Gastroesophageal sphincter (tissue), 4 donors: Measurements from ENCODE around the gene FHOD3. TPM values are rescaled to one million over a fixed set of nuclear protein-coding genes. Genes with fewer than 3 reads are reported as not detected.

ENCODE experiments used
- ATAC-seq: fragments of 150-250 bp; one replicate; pipeline ENCODE4 v1.9.1; 2016; ENCODE audit warnings: mild to moderate bottlenecking, moderate library complexity
- H3K27ac ChIP-seq, 4 donors: fragments of 200-600 bp; sonication (generic) in 3 of 4; 1 replicate in 3 of 4; 2 replicates in 1 of 4; pipeline ENCODE4 v1.5.1; 2016 to 2019
- H3K27me3 ChIP-seq: fragments of 200-600 bp; sonication (generic); one replicate; pipeline ENCODE4 v1.5.1; 2019
- H3K36me3 ChIP-seq, 2 donors: fragments of 200-600 bp; sonication (generic); one replicate each; pipeline ENCODE4 v1.5.1; 2019; ENCODE audit warnings: control low read depth in 1 of 2
- H3K4me1 ChIP-seq, 3 donors: fragments of 200-600 bp; sonication (generic); 1 replicate in 2 of 3; 2 replicates in 1 of 3; pipeline ENCODE4 v1.5.1; 2016 to 2019; ENCODE audit warnings: control low read depth in 2 of 3
- H3K4me3 ChIP-seq, 2 donors: fragments of 200-600 bp; sonication (generic); one replicate each; pipeline ENCODE4 v1.5.1; 2019; ENCODE audit warnings: mild to moderate bottlenecking in 1 of 2, moderate library complexity in 1 of 2
- H3K9me3 ChIP-seq, 3 donors: fragments of 200-600 bp; sonication (generic); one replicate each; pipeline ENCODE4 v1.5.1; 2017 to 2019; ENCODE audit warnings: control low read depth in 2 of 3
- EP300 ChIP-seq: sonication (generic); formaldehyde crosslinking; IDR thresholded peaks from one replicate; pipeline ENCODE4 v1.6.1; 2017; ENCODE audit warnings: antibody characterized with exemption, mild to moderate bottlenecking
- POLR2A ChIP-seq, 2 donors: fragments of 450-650 bp; IDR thresholded peaks; one replicate each; pipeline ENCODE4 v1.6.1; 2017; ENCODE audit warnings: antibody characterized with exemption in 2 of 2, mild to moderate bottlenecking in 2 of 2, moderate library complexity in 1 of 2
- POLR2AphosphoS5 ChIP-seq: sonication (generic); formaldehyde crosslinking; IDR thresholded peaks from one replicate; pipeline ENCODE4 v1.6.1; 2017; ENCODE audit warnings: antibody characterized with exemption
- WGBS, 2 donors: methylation state at CpG; one replicate each; pipeline ENCODE4 v1.1.5; 2018; ENCODE audit warnings: low coverage in 1 of 2; 5-methylcytosine and 5-hydroxymethylcytosine counted together
- total RNA-seq, 4 donors: library from RNA; depleted of rRNA; stranded (reverse); fragments of >200 nt; gene quantifications; one replicate each; pipeline ENCODE4 v1.1.0, GENCODE V29; 2016
- TF ChIP-seq, protein P1 (sequence below), 4 experiments: fragments of 200-600 bp in 2 of 4; fragments of 450-650 bp in 2 of 4; sonication (generic) in 1 of 4; IDR thresholded peaks; one replicate each; pipeline ENCODE4 v1.5.1; 2017 to 2019; ENCODE audit warnings: antibody characterized with exemption in 4 of 4, mild to moderate bottlenecking in 2 of 4, moderate library complexity in 2 of 4

The FHOD3 gene
- total RNA-seq, 4 donors from 2014 or later, result 18.4 to 36.7 (median 30.4) TPM

- 64 to 100% methylated on average over 2 to 4 of the region's 6 CpGs for WGBS, 2 donors
- H3K27me3 ChIP-seq, result no peaks in the 10 kb centered on the region
- no peak for ATAC-seq
- peaks cover 0 to 73% of the 10 kb centered on the region in 2 donors for H3K36me3 ChIP-seq
- TF ChIP-seq POLR2A (IDR thresholded peaks at IDR 0.05), result no peak
- no peaks in the 10 kb centered on the region for H3K4me1 ChIP-seq
- no peak overlapping the region for H3K27ac ChIP-seq
- no peaks in the 10 kb centered on the region for H3K9me3 ChIP-seq
- no peak overlapping the region for H3K4me3 ChIP-seq
These were observed 446.9 kb downstream of the FHOD3 start for GRCh38 chr18:36744261-36744876.

GRCh38 chr18:36745219-36745975 lies 447.9 kb downstream of the FHOD3 start:
- Histone ChIP-seq H3K9me3 (no peaks in the 10 kb centered on the region), H3K27me3 (no peaks in the 10 kb centered on the region), H3K4me3 (no peak overlapping the region), H3K4me1 (no peaks in the 10 kb centered on the region), H3K36me3 (peaks cover 0 to 73% of the 10 kb centered on the region in 2 donors), H3K27ac (no peak overlapping the region)
- 89 to 93% methylated on average over 16 to 19 of the region's 25 CpGs for WGBS, 2 donors
- TF ChIP-seq POLR2A (IDR thresholded peaks at IDR 0.05) (no peak), POLR2AphosphoS5 (no peak), EP300 (no peak)
- TF ChIP-seq, protein P1, sequence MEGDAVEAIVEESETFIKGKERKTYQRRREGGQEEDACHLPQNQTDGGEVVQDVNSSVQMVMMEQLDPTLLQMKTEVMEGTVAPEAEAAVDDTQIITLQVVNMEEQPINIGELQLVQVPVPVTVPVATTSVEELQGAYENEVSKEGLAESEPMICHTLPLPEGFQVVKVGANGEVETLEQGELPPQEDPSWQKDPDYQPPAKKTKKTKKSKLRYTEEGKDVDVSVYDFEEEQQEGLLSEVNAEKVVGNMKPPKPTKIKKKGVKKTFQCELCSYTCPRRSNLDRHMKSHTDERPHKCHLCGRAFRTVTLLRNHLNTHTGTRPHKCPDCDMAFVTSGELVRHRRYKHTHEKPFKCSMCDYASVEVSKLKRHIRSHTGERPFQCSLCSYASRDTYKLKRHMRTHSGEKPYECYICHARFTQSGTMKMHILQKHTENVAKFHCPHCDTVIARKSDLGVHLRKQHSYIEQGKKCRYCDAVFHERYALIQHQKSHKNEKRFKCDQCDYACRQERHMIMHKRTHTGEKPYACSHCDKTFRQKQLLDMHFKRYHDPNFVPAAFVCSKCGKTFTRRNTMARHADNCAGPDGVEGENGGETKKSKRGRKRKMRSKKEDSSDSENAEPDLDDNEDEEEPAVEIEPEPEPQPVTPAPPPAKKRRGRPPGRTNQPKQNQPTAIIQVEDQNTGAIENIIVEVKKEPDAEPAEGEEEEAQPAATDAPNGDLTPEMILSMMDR (IDR thresholded peaks at IDR 0.05), result no peak
- ATAC-seq, result no peak

GRCh38 chr18:36752929-36753865 lies 455.7 kb downstream of the FHOD3 start:
- H3K4me1 ChIP-seq, result peaks cover 0 to 25% (median 4%) of the 10 kb centered on the region in 3 donors
- no peak overlapping the region for H3K4me3 ChIP-seq
- no peak for TF ChIP-seq POLR2A (IDR thresholded peaks at IDR 0.05)
- TF ChIP-seq, protein P1 (IDR thresholded peaks at IDR 0.05), result peak in 1 of 4 experiments; percentile 7
- H3K27me3 ChIP-seq, result no peaks in the 10 kb centered on the region
- WGBS, 2 donors, result 41 to 47% methylated on average over 3 of the region's 3 CpGs
- H3K9me3 ChIP-seq, result no peaks in the 10 kb centered on the region
- ATAC-seq, result no peak
- peak overlapping the region in 2 of 4 donors; percentile 2 to 55 for H3K27ac ChIP-seq
- peaks cover 0 to 5% of the 10 kb centered on the region in 2 donors for H3K36me3 ChIP-seq

DNA sequence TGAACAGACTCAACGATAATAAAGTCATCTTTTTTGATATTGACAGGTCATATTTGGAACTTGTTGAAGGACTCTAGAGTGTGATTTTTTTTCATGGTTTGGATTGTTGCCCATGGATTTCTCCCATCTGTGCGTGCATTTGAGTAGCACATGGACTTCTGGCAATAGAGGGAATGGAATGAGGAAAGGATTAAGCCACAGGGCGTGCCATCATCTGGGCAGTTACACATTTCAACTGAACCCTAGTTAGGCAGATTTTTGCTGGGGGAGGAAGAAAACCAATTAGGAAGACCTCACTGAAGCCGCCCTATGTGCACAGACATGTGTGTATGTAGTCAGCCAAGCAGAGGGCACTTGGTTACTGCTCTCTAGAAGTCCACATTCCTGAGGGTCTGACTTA lies 458.7 kb downstream of the FHOD3 start:
- TF ChIP-seq POLR2A (IDR thresholded peaks at IDR 0.05) (no peak), EP300 (no peak), POLR2AphosphoS5 (no peak)
- TF ChIP-seq, protein P1 (IDR thresholded peaks at IDR 0.05), result no peak
- Histone ChIP-seq H3K4me1 (peaks cover 0 to 25% (median 4%) of the 10 kb centered on the region in 3 donors), H3K27me3 (no peaks in the 10 kb centered on the region), H3K9me3 (no peaks in the 10 kb centered on the region), H3K4me3 (no peak overlapping the region), H3K27ac (peak overlapping the region in 3 of 4 donors; percentile 25 to 59 (median 36)), H3K36me3 (peaks cover 0 to 11% of the 10 kb centered on the region in 2 donors)
- peak; percentile 14 for ATAC-seq
- 45 to 50% methylated on average over 4 of the region's 4 CpGs for WGBS, 2 donors

DNA sequence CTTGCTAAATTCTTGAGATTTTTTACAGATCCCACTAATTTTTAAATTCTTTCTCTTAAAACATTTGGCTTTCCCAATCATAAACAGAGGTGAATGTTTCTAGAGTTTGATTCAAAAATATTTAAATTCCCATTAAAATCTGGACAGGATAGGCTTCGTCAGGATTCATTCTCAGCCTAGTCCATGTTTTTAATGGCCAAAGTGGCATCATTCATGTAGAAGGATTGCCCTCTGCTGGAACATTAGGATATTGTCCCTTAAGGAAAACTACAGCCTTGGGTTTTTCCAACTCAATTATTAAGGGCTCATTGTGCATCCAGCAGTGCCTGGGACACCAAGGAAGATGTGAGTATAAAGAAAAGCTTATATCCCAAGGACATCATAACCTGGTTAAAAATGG lies 459.6 kb downstream of the FHOD3 start:
- Histone ChIP-seq H3K27ac (peak overlapping the region in 3 of 4 donors; percentile 45 to 62 (median 59)), H3K4me1 (peaks cover 0 to 25% (median 4%) of the 10 kb centered on the region in 3 donors), H3K4me3 (no peak overlapping the region), H3K9me3 (no peaks in the 10 kb centered on the region), H3K27me3 (no peaks in the 10 kb centered on the region), H3K36me3 (peaks cover 0 to 20% of the 10 kb centered on the region in 2 donors)
- 0 to 5% methylated on average over 1 of the region's 1 CpG for WGBS, 2 donors
- peak; percentile 61 for ATAC-seq
- TF ChIP-seq, protein P1 (IDR thresholded peaks at IDR 0.05), result peak; percentile 63 to 85 (median 80)
- TF ChIP-seq POLR2A (IDR thresholded peaks at IDR 0.05), result no peak
